Measurements from ENCODE around the gene HDGFL2.

- no peak for TF ChIP-seq CTCF (IDR thresholded peaks at IDR 0.05)
- TF ChIP-seq POLR2A (IDR thresholded peaks at IDR 0.05) = no peak
- TF ChIP-seq POLR2AphosphoS5 (IDR thresholded peaks at IDR 0.05) = no peak
Measured at GRCh38 chr19:4510435-4511255, 38.5 kb downstream of the HDGFL2 start.

Data from prostate gland (tissue), 2 donors.